GM12875 (cell line): ENCODE results near the gene OTUD1.

Experiments used
- H3K4me3 ChIP-seq: one replicate; pipeline ENCODE4 v1.5.1; 2011; ENCODE audit warnings: low read depth, low read length, control low read depth
- TF ChIP-seq, protein P1 (sequence below): IDR thresholded peaks from 2 replicates; pipeline ENCODE4 v1.5.1; 2011; ENCODE audit warnings: low read depth, mild to moderate bottlenecking, control low read depth, inconsistent platforms, low read length, moderate library complexity, borderline replicate concordance; ENCODE audit not compliant: insufficient read depth

OTUD1 gene

GRCh38 chr10:23402856-23403255 lies 36.0 kb upstream of the OTUD1 start:
- TF ChIP-seq, protein P1, sequence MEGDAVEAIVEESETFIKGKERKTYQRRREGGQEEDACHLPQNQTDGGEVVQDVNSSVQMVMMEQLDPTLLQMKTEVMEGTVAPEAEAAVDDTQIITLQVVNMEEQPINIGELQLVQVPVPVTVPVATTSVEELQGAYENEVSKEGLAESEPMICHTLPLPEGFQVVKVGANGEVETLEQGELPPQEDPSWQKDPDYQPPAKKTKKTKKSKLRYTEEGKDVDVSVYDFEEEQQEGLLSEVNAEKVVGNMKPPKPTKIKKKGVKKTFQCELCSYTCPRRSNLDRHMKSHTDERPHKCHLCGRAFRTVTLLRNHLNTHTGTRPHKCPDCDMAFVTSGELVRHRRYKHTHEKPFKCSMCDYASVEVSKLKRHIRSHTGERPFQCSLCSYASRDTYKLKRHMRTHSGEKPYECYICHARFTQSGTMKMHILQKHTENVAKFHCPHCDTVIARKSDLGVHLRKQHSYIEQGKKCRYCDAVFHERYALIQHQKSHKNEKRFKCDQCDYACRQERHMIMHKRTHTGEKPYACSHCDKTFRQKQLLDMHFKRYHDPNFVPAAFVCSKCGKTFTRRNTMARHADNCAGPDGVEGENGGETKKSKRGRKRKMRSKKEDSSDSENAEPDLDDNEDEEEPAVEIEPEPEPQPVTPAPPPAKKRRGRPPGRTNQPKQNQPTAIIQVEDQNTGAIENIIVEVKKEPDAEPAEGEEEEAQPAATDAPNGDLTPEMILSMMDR: no peak
- H3K4me3 ChIP-seq: no peak overlapping the region

- no peak overlapping the region for H3K4me3 ChIP-seq
- TF ChIP-seq, protein P1: no peak
Measured at GRCh38 chr10:23403278-23403677, 35.6 kb upstream of the OTUD1 start.

- H3K4me3 ChIP-seq: no peak overlapping the region
- TF ChIP-seq, protein P1: no peak
Measured at GRCh38 chr10:23403719-23404118, 35.2 kb upstream of the OTUD1 start.

GRCh38 chr10:23404461-23404980 lies 34.4 kb upstream of the OTUD1 start:
- no peak overlapping the region for H3K4me3 ChIP-seq
- TF ChIP-seq, protein P1: no peak

DNA sequence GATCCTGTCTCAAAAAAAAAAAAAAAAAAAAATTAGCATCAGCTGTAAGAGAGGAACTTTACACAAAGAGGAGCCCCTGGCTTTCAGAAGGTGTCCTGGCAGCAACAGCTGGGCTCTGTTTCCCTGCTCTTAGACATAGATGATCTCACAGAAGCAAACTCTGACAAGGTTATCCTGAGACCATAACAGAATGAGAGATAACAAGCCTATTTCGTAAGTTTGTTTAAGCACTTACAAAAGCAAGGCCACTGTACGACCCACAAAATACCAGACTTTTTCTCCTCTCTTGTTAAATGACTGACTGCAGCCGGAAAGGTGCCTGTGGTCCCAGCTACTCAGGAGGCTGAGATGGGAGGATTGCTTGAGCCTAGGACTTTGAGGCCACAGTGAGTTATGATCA lies 33.3 kb upstream of the OTUD1 start:
- no peak overlapping the region for H3K4me3 ChIP-seq
- TF ChIP-seq, protein P1: no peak

DNA sequence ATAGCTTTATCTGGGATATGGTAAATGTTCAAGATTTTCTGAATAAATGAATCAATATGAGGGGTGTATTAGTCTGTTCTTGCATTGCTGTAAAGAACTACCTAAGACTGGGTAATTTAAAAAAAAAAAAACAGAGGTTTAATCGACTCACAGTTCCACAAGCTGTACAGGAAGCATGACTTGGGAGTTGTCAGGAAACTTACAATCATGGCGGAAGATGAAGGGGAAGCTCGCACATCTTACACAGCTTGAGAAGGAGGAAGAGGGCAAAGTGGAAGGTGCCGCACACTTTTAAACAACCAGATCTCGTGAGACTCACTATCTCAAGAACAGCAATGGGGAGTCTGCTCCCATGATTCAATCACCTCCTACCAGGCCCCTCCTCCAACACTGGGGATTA lies 32.5 kb upstream of the OTUD1 start:
- TF ChIP-seq, protein P1: no peak
- no peak overlapping the region for H3K4me3 ChIP-seq

DNA sequence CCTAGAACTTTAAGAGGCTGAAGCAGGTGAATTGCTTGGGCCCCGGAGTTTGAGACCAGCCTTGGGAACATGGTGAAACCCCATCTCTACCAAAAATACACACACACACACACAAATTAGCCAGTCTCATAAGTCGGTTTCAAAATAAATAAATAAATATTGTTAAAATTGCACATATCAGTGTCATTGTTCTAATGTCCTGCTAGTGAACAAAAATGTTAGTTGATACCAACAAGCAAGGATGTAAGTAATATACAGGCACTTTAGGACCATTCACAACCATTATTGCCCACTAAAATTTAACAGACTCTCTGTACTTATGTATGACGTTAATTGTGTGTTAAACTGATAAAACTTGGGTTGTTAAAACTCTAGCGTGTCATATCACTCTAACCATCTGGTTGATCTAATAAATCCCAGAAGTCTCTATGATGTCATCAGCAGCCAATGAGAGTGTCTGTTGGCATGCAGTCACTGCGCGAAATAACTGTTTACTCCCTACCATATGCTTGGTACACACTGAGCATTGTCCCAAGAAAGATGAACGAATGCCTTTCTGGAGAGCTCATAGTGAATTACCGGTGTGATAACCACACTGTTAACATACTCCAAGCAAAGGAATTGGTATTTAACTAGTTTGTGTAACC lies 30.4 kb upstream of the OTUD1 start:
- TF ChIP-seq, protein P1: no peak
- H3K4me3 ChIP-seq: no peak overlapping the region
